CD4-positive, alpha-beta T cell treated with Interferon alpha-2 for 1 hour (primary cell): Measurements from ENCODE around the gene MICAL2.

ENCODE experiments used
- DNase-seq, 2 donors: peaks; one replicate each; pipeline ENCODE4 v3.0.0-alpha.2; 2020 to 2022

Gene MICAL2

DNA sequence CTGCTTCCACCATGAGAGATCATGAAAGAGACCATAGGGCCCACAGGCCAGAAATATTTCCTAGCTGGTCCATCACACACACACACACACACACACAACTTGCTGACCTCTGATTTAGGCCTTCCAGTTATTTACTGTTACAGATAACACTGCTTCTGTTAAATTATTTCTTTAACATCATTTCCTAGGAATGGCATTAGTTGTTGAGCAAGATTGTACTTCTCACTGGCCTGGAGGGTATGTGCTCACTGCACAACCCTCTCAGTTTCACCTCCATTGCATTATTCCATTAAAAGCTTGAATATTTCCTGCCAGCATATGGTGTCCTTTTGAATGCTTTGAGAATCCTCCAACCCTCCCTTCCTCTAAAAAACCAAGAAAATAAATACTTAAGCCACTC is 104.4 kb downstream of the MICAL2 start:
- DNase-seq: no peak

DNA sequence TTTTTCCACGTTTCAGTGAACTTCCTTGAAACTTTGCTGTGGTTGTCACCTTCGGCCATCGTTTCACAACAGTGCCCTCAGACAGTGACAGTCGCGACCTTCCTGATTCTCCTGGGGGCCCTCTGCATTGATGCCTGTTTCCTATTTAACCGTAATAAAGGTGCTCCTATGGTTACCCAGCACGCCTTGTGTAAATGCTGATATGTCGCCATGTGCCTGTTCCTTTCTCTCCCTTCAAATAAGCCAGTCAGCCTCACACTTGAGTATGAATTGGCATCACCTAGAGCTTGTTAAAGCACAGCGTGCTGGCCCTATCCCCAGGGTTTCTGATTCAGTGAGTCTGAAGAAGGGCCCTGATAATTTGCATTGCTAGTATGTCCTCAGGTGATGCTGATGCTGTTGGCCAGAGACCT is 104.8 kb downstream of the MICAL2 start:
- peak in 1 of 2 donors; percentile 19 for DNase-seq

DNA sequence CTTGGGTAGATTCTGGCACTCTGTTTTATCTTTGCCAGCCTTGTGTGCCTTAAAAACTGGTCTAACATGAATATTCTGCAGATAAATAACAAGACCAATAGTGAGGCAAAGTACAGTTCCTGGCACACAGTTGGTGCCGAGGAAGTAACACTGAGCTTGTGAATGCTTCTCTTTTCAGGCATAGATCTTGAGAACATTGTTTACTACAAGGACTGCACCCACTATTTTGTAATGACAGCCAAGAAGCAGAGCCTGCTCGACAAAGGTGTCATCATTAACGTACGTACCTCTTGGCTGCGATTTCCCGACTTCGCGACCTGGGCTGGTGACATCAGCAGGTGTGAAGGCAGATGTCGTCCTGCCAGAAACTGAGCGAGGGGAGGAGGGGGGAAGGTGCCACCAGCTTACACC is 105.7 kb downstream of the MICAL2 start:
- peak; percentile 50 for DNase-seq

DNA sequence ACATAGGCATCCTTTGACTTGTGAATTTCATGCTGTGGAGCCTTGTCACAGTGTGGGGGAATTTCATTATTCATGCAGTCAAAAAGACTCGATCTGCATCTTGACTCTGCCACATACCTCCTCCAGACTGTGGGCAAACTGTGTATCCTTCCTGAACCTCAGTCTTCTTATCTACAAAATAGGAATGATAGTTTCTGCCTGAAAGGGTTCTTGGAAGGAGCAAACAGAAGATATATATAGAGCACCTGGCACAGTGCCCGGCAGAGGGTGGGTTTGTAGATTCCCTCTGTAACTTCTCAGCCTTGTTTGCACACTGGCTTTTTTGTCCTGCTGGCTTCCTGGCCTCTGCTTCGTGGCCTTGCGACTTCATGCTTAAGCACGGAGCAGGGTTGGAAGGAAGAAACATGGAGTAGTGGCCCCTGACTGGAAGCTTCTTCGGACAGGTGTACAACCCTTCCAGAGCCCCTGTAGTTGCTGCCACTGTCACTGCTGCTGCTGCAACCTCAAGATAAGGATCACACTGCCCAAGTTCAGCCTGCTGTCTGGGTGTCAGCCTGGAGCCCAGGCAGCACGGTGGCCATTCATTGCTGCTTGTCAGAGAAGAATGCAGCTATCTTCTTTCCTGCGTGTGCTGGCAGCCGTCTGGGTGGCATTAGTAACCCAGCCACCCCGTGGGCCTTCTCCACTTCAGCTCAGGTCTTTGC is 106.4 kb downstream of the MICAL2 start:
- no peak for DNase-seq

DNA sequence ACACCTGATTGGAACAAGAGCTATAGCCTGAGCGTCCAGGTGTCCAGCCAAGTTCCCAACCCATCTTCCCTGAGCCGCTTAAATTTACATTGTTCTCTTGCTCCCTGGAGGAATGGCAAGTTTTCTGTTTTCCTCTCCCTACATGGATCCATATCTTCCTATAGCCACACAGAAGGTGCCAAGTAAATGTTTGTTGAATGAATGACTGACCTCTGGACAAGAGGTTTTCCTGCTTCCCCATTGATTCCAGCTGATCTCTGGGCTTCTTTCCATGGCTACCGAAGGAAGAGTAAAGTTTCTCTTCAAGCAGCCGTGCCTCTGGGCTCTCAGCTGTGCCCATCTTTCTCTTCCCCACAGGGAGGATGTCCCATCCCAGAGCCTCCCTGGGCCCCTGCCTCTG is 107.5 kb downstream of the MICAL2 start:
- no peak for DNase-seq

DNA sequence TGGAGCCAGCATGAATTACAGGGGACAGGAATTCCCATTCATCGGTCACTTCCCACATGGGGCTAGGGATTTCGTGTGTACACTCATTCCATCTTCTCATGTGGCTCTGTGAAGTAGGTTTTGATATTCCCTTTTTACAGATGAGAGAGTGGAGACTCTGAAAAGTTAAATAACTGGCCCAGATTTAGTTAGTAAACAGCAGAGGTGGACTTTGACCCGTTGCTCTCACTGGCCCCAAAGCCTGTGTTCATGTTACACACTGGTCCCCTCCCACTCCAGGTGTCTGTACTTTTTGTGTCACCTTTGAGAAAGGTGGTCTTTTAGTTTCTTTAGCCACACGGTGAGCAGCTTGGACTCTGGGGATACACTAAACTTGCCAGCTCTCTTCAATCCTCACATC is 108.5 kb downstream of the MICAL2 start:
- no peak for DNase-seq

DNA sequence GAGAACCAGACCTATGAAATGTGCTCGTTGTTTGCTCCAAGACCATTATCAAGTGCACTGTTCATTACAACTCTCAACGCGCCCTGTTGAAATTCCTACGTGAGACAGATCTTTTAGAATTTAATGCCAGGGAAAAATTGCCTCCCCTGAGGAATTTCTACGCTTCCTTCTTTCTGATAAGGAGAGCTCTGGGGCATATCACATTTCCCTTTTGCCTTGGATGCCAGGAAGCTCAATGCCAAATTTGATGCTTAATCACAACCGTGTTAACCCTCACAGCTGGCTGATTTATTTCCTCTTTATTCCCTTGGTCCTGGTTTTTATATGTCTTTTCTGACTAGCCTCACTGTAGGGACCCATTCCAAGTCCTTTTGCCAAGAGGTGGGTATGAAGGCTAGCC is 109.4 kb downstream of the MICAL2 start:
- no peak for DNase-seq

DNA sequence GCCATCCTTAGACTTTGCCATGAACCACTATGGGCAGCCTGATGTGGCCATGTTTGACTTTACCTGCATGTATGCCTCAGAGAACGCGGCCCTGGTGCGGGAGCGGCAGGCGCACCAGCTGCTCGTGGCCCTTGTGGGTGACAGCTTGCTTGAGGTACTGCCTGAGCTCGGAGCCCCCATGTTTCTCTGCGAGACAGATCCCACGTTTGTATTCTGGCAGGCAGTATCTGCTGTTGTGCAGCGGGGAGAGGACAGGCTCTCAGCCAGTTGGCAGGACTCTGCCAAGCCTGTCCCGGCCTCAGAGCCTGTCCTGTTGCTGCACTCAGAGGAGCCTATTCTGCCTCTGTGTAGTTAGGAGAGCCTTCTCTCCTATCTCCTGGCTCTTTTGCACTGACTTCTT is 109.9 kb downstream of the MICAL2 start:
- DNase-seq: no peak

DNA sequence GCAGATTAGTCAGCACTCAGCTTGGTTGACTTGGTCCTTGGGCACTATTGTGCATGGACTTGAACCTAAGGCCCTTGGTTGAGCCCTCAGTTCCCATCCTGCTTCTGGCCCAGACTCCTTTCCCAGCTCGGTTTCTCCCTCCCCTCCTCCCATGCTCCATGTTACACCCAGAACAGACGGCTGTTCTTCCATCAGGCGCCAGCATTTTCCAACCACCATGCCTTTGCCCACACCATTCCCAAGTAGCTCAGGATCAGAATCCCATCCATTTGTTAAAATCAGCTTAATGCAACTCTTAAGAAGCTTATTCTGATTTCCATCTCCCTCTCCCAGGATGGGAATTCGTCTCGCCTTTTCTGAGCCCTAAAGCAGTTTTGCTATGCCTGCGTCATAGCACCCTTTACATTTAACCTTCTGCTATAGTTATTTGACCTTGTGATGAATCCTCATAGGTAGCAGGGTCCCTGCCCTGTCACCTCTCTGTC is 110.7 kb downstream of the MICAL2 start:
- no peak for DNase-seq

DNA sequence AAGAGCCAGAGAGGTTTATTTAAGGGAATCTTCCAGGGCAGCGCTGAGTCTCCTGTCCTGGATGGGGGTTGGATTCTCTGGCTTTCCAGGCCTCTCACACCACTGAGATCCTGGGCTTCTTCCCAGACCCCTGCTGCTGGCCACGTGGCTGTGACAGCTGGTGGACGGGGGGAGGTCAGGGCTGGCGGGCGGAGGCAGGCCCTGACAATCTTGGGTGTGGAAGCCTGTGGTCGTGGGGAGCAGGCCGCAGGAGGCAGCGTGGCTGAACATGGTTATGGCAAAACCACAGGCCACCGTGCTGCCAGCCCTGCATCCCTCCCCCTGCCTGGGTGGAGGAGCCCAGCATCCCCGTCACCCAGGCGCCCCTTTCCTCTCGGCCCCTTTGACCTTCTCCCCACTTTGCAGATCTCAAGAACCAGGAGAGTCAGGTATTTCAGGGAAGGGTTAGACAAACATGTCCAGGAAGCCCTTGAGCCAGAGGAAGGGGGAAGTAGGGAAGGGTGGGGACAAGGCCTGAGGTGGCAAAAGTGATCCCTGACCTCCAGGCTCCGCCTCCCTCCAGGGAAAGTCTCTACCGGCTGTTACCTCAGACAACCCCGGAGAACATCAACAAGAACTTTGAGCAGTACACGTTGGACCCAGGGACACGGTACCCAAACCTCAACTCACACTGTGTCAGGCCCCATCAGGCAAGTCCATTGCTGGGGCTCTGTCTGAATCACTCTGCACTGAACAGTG is 111.8 kb downstream of the MICAL2 start:
- no peak for DNase-seq

DNA sequence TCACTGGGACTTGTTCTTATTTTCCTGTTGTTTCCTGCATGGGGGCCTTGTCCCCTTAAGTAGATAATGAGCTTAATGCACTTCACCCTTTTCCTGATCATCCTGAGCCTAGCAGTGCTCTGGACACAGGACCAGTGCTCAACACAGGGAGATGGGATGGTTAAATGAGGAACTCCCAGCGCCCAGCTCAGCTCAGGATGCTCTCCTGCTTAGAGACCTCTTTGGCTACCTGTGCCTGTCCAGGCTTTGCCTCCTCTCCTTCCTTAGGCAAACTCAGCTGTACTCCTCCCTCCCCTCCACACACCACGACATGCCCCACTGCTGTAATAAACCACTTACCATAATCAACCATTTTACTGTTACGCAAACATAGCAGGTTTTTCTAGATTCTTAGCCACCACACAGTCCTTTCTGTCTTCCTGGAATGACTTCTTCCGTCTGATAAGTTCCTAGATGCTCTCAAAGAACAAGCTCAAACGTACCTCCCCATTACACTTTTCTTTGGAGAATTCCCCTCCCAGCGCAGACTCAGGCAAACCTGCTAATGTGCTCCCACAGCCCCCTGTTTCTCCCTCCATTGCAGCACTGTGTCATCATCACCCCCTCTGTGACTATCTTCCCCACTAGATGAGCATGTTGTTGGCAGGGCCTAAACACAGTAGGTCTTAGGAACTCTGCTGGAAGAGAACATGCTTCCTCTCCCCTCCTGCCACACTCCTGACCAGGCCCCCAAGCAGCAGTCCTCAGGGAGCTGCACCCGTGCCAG is 113.6 kb downstream of the MICAL2 start:
- DNase-seq: peak in 1 of 2 donors; percentile 26

DNA sequence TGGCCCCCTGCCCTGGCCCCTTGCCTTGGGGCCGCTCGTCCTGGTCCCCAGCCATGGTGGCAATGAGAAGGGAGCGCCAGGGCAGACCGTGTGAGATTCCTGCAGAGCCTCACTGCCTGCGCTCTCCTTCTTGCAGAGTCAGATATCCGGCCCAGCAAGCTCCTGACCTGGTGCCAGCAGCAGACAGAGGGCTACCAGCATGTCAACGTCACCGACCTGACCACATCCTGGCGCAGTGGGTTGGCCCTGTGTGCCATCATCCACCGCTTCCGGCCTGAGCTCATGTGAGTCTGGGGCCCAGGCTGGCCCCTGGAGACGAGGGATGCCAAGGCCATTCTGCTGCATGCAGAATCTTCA is 114.1 kb downstream of the MICAL2 start:
- DNase-seq: peak; percentile 84 to 88

DNA sequence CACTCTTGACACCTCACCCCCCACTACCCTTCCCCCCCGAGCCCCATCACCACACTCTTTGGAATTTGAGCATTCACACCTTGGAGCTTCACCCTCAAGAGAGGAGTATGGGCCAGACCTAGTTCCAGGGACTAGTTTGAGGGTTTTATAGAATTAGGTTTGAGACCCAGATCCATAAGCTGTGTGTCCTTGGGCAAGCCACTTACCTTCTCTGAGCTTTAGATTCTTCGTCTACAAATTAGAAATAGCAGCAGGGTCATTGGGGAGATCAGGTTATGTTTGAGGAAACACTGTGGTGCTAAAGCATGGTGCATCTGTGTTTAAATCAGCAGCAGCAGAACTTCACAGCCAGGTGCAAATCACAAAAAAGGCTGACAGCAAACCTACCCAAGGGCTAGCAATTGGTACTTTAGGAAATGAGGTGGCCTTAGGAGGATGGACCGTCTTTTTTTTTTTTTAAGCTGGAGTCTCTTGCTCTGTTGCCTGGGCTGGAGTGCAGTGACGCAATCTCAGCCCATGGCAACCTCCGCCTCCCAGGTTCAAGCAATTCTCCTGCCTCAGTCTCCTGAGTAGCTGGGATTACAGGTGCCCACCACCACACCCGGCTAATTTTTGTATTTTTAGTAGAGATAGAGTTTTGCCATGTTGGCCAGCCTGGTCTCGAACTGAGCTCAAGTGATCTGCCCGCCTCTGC is 114.8 kb downstream of the MICAL2 start:
- DNase-seq: no peak

DNA sequence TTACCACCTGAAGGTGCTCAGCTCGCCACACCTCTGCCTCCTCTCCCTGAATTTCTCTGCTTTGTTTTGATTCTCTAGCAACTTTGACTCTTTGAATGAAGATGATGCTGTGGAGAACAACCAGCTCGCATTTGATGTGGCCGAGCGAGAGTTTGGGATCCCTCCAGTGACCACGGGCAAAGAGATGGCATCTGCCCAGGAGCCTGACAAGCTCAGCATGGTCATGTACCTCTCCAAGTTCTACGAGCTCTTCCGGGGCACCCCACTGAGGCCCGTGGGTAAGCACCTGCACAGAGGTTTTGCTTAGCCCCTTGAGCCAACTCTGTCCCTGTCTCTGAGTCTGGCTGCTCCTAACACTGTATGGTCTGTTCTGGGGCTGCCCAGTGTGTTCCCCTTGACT is 115.7 kb downstream of the MICAL2 start:
- DNase-seq: no peak

DNA sequence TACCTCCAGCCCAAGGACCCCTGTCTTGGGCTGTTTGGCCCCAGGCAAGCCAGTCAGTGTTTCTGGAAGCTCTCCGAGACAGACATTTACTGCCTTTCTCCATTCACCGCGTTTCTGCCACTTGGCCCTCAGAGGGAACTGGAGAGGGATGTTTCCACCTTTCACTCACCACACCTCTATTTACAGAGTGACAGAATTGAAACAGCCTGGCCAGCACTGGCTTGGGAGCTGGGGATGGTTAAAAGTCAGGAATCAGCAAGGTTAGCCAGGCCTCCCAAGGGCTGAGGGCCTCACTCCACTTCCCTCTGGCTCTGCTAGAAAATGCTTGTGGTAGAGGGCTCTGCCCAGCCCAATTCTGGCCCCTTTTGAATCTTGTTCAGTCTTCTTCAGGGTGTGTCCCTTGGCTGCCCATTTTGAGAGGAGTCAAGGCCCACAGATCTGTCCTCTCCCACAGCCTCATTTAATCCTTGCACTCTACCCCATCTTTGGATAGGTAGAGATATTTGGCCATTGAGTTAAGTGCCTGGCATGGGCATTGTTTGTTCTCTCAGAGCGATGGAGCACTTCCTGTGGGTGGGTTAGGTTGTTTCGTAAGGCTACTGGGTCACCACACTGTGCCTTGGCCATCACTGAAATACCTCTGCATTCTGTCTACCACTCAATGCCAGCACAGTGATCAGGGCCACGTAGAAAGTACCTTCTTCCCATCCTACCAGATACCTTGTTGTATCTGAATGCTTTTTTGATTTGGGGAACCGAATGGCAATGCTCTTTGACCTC is 119.2 kb downstream of the MICAL2 start:
- no peak for DNase-seq

DNA sequence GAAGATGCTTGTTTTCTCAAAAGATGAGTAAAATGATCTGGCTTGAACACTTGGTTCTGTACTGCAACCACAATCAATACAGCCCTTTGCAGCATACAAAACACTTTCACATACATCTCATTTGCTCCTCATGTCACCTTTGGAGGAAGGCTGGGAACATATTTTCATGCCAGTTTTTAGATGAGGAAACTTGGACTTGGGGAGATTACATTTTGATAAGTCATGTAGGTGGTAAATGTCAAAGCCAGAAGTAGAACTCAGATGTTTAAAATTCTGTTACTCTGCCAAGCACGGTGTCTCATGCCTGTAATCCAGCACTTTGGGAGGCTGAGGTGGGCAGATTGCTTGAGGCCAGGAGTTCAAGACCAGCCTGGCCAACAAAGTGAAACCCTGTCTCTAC is 121.8 kb downstream of the MICAL2 start:
- DNase-seq: no peak

DNA sequence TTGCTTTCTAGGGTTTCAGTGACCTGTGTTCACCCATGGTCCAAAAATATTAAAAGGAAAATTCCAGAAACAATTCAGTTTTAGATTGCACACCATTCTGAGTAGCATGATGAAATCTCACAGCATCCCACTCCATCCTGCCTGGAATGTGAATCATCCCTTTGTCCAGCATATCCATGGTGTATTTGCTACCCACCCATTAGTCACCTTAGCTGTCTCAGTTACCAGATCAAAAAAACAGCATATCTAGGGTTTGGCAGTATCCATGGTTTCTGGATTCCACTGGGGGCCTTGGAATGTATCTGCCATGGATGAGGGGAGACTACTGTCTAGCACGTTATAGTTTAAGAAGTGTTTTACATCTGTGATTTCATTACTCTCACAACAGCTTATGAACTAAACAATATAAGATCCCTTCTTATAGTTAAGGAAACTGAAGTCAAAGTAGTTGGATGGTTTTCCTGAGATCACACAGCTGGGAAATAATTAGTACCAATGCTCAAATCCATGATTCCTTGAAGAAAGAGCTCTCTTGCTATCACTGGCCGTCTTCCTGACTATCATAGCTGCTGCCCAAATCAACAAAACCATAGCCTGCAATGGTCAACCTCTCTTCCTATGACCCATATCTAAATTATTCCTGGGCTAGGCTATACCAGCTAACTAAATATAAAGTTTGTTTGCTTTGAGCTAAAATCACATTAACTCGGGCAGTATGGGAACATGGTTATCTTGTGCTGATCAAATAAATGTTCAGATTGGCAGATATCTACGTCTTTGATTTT is 122.6 kb downstream of the MICAL2 start:
- DNase-seq: no peak

DNA sequence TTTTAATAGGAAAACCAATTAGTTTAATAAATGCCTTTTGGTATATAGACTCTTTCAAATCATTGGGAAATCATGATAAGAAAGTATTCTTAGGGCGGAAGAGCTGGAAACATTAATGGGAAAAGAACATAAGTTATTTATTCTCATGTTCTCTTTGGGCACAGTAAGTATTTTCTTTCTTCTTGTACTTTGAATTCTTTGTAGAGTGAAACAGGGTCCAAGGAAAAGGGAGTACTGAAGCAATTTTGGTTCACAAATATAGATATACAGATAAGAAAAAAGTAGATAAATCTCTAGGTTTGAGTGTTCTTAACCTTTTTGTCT is 123.2 kb downstream of the MICAL2 start:
- DNase-seq: no peak

DNA sequence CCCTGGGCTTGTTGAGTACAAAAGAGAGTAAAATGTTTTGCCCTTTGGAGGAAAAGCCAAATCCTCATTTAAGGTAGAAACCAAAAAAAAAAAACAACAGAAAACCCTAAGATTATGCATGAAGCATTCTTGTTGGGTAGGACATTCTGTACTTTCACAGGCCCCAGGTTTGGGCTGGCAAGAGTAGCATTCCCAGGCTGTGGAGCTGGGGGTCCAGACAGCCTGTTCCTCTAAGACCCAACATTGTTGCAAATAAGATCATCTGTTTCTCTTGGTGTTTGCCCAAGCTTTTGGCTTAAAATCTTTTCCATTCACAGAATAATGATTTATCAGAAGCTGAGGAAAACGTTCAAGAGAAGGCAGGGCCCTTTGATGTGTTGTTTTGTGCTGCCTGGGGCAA is 123.8 kb downstream of the MICAL2 start:
- no peak for DNase-seq

DNA sequence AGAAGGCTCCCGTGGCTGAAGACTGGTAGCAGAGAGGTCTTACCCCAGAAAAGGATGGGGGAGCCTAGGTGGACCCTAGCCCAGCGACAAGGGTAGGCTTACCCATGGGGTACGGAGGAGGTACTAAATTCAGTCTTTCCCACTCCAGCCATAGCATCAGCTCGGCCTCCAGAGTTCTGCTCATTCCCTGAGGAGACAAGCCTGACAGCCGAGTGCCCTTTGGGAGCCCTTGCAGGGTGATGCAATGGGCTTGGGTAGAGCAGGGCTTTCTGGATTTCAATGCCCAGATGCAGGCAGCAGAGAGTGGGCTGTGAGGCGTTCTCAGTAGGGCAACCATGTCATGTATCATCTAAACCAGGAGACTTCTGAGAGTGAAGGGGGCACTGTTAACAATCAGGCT is 124.7 kb downstream of the MICAL2 start:
- no peak for DNase-seq

DNA sequence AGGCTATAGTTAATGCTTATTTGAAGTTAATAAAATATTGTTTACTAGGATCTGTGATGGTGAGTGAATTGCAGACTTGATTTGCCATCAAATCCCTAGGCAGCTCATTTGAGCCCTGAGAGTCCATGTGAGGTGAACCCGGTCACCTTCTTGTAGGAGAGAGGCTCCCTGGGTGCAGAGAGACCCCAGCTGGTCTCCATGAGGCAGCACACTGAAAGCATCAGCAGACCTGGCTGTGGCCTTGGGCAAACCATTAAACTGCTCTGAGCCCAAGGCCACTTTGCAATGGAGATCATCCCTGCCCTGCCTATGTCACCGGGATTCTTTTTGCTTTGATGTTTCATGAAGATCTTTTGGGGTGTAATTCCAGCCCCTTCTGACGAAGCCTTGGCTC is 125.2 kb downstream of the MICAL2 start:
- no peak for DNase-seq
